Measurements from ENCODE around the gene PDE1A.

DNA sequence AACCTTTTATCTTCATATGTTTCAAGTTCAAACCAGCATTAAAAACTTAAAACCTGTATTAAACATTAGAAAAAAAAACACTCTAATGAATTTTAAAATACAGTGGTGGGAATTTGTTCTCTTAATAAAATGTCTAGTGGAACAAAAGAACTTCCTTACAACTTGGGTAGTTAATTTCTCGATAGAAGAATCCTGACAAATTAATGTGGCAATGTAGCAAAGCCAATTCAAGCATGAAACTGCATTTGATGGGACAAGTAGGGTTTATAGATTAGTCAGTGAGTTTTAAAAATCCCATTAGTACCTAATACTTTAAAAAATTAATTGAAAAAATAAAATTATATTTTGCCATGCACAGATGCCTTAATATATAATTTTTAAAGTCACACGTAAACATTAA, 59.4 kb downstream of the PDE1A start:
- no peak for TF ChIP-seq RAD21 (IDR thresholded peaks at IDR 0.05; ENCODE audit: low read length)
- no peak for TF ChIP-seq FOS (IDR thresholded peaks at IDR 0.05; ENCODE audit: low read depth, low read length)
- TF ChIP-seq POLR2A (IDR thresholded peaks at IDR 0.05; ENCODE audit: low read depth, low read length) = no peak
- TF ChIP-seq CTCF (conservative IDR thresholded peaks at IDR 0.05; ENCODE audit: low read depth, low read length) = no peak
- no peak for TF ChIP-seq RFX5 (IDR thresholded peaks at IDR 0.05; ENCODE audit: low read depth, low read length)
- TF ChIP-seq RCOR1 (IDR thresholded peaks at IDR 0.05; ENCODE audit: insufficient replicate concordance, low read length) = no peak
- no peak for TF ChIP-seq CHD1 (IDR thresholded peaks at IDR 0.05; ENCODE audit: low read depth, low read length)
- TF ChIP-seq MAFK (IDR thresholded peaks at IDR 0.05; ENCODE audit: low read depth, low read length) = no peak
- TF ChIP-seq CEBPB (IDR thresholded peaks at IDR 0.05; ENCODE audit: low read depth, low read length) = no peak
- TF ChIP-seq BHLHE40 (IDR thresholded peaks at IDR 0.05; ENCODE audit: low read depth, low read length) = no peak
